DOHH2 (cell line): Measurements from ENCODE around the gene RASGRP4.
"Not testable (repeated sequence)": the region's sequence is repeated elsewhere in the genome, so short reads cannot be mapped to it uniquely, and the experiment has no call there.

Source experiments
- H3F3A ChIP-seq: fragments of 200-600 bp; sonication (generic), shearing (Covaris generic); 2 replicates; pipeline ENCODE4 v1.6.0; 2016; ENCODE audit warnings: antibody characterized with exemption, mild to moderate bottlenecking; ENCODE audit not compliant: control insufficient read depth, insufficient read depth
- H3K27ac ChIP-seq: fragments of 200-600 bp; sonication (generic); 2 replicates; pipeline ENCODE4 v1.5.1; 2014; ENCODE audit warnings: low read depth, mild to moderate bottlenecking, low read length, moderate library complexity
- H3K27me3 ChIP-seq: fragments of 200-600 bp; sonication (generic); 2 replicates; pipeline ENCODE4 v1.6.1; 2014; ENCODE audit warnings: mild to moderate bottlenecking, low read length, mixed read lengths; ENCODE audit not compliant: control insufficient read depth
- H3K36me3 ChIP-seq: fragments of 200-600 bp; sonication (generic); 2 replicates; pipeline ENCODE4 v1.6.1; 2014; ENCODE audit warnings: mild to moderate bottlenecking, low read length, moderate library complexity, mixed read lengths; ENCODE audit not compliant: control insufficient read depth
- H3K4me1 ChIP-seq: fragments of 200-600 bp; sonication (generic); 2 replicates; pipeline ENCODE4 v1.6.1; 2014; ENCODE audit warnings: mild to moderate bottlenecking, low read length, mixed read lengths; ENCODE audit not compliant: control insufficient read depth
- H3K4me2 ChIP-seq: fragments of 200-600 bp; sonication (generic); 2 replicates; pipeline ENCODE4 v1.6.0; 2014; ENCODE audit warnings: mild to moderate bottlenecking, low read length, moderate library complexity
- H3K4me3 ChIP-seq: fragments of 200-600 bp; sonication (generic); 2 replicates; pipeline ENCODE4 v1.5.1; 2014; ENCODE audit warnings: mild to moderate bottlenecking, low read length, mixed read lengths
- H3K79me2 ChIP-seq: fragments of 200-600 bp; sonication (generic); 2 replicates; pipeline ENCODE4 v1.6.1; 2014; ENCODE audit warnings: mild to moderate bottlenecking, low read length, mixed read lengths; ENCODE audit not compliant: control insufficient read depth
- H3K9me2 ChIP-seq: fragments of 200-600 bp; sonication (generic); replicated peaks from 2 replicates; pipeline ENCODE4 v1.6.1; 2014; ENCODE audit warnings: mild to moderate bottlenecking, low read length, mixed read lengths; ENCODE audit not compliant: control insufficient read depth
- H3K9me3 ChIP-seq: fragments of 200-600 bp; sonication (generic); 2 replicates; pipeline ENCODE4 v1.6.1; 2014; ENCODE audit warnings: antibody characterized with exemption, low read length, mixed read lengths; ENCODE audit not compliant: control insufficient read depth, insufficient read depth
- H4K20me1 ChIP-seq: fragments of 200-600 bp; sonication (generic); 2 replicates; pipeline ENCODE4 v1.6.0; 2014; ENCODE audit warnings: low read depth, mild to moderate bottlenecking, antibody characterized with exemption, low read length, moderate library complexity; ENCODE audit not compliant: control insufficient read depth, insufficient read depth
- EZH2phosphoT487 ChIP-seq: fragments of 200-600 bp; sonication (generic); IDR thresholded peaks from 2 replicates; pipeline ENCODE4 v1.6.1; 2017; ENCODE audit warnings: borderline replicate concordance, mild to moderate bottlenecking, antibody characterized with exemption, low read length, moderate library complexity, mixed read lengths
- TF ChIP-seq, protein P1 (sequence below): fragments of 200-600 bp; sonication (generic); IDR thresholded peaks from one replicate; pipeline ENCODE4 v1.5.1; 2014; ENCODE audit warnings: antibody characterized with exemption, mild to moderate bottlenecking, low read depth, low read length; ENCODE audit not compliant: poor library complexity, severe bottlenecking

The RASGRP4 gene

DNA sequence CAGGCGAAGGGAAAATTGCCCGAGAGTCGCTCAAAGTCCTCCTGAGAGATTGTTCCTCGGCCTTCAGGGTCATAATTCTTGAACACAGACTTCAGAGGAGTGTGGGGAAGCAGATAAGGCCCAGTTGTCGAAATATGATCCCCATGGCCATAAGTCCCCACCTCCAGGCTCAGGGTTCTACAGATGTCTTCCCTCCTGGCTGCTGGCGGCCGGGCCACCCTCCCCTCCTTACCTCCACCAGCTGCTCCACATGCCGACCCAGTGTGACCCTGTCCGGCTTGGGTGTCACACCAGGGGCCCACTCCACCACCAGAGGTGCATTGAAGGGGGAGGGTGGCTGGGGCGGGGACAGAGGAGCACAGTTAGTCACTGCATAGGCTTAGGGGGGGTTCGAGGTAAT, 13.1 kb downstream of the RASGRP4 start:
- no peaks in the 10 kb centered on the region for H3K9me3 ChIP-seq
- no peaks in the 10 kb centered on the region for H3K36me3 ChIP-seq
- no peak overlapping the region for H3K4me3 ChIP-seq
- no peak for TF ChIP-seq EZH2phosphoT487
- TF ChIP-seq, protein P1, sequence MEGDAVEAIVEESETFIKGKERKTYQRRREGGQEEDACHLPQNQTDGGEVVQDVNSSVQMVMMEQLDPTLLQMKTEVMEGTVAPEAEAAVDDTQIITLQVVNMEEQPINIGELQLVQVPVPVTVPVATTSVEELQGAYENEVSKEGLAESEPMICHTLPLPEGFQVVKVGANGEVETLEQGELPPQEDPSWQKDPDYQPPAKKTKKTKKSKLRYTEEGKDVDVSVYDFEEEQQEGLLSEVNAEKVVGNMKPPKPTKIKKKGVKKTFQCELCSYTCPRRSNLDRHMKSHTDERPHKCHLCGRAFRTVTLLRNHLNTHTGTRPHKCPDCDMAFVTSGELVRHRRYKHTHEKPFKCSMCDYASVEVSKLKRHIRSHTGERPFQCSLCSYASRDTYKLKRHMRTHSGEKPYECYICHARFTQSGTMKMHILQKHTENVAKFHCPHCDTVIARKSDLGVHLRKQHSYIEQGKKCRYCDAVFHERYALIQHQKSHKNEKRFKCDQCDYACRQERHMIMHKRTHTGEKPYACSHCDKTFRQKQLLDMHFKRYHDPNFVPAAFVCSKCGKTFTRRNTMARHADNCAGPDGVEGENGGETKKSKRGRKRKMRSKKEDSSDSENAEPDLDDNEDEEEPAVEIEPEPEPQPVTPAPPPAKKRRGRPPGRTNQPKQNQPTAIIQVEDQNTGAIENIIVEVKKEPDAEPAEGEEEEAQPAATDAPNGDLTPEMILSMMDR = no peak
- H3K9me2 ChIP-seq = no peaks in the 10 kb centered on the region
- H3K27me3 ChIP-seq = no peaks in the 10 kb centered on the region
- no peak overlapping the region for H3K27ac ChIP-seq
- no peak overlapping the region for H3K4me2 ChIP-seq
- H3K79me2 ChIP-seq = no peaks in the 10 kb centered on the region
- no peaks in the 10 kb centered on the region for H3F3A ChIP-seq
- peaks cover 9% of the 10 kb centered on the region for H3K4me1 ChIP-seq
- 0 out of 2 replicates have a peak, but pooled peaks cover 2% of the 10 kb centered on the region for H4K20me1 ChIP-seq

DNA sequence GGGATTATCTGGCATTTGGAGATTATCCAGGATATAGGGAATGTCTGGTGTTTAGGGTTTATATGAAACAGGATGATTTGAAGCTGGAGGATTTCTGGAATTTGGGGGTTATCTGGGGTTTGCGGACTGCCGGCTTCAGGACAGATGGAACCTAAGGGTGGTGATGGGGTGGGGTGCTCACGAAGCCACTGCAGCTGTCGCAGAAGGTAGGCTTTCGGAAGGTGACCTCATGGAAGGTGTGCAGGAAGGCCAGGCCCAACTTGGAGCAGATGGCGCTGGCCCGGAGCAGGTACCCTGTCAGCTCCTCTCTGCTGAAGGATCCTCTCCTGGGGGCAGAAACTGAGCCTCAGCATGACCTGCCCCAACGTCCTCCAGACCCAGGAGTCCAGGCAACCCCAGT, 13.5 kb downstream of the RASGRP4 start:
- no peak for TF ChIP-seq EZH2phosphoT487
- TF ChIP-seq, protein P1 = no peak
- no peaks in the 10 kb centered on the region for H3K9me3 ChIP-seq
- H4K20me1 ChIP-seq = 0 out of 2 replicates have a peak, but pooled peaks cover 2% of the 10 kb centered on the region
- no peak overlapping the region for H3K4me3 ChIP-seq
- peaks cover 5% of the 10 kb centered on the region for H3K4me1 ChIP-seq
- H3K4me2 ChIP-seq = no peak overlapping the region
- H3K27me3 ChIP-seq = no peaks in the 10 kb centered on the region
- H3K79me2 ChIP-seq = no peaks in the 10 kb centered on the region
- H3K9me2 ChIP-seq = no peaks in the 10 kb centered on the region
- H3F3A ChIP-seq = no peaks in the 10 kb centered on the region
- no peaks in the 10 kb centered on the region for H3K36me3 ChIP-seq
- no peak overlapping the region for H3K27ac ChIP-seq

DNA sequence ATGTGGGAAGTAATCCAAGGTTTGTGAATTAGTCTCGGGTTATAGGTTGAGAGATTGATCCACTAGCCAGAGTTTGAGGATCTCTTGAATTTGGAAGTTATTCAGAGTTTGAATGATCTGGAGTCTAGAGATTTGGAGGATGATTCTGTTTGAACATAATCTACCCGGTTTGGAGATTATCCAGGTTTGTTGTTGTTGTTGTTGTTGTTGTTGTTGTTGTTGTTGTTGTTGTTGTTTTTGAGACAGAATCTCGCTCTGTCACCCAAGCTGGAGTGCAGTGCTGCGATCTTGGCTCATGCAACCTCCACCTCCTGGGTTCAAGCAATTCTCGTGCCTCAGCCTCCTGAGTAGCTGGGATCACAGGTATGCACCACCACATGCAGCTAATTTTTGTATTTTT, 14.1 kb downstream of the RASGRP4 start:
- H3K4me1 ChIP-seq, H3K9me3 ChIP-seq, H3K36me3 ChIP-seq, H4K20me1 ChIP-seq, H3K27me3 ChIP-seq, H3F3A ChIP-seq, H3K4me3 ChIP-seq, H3K9me2 ChIP-seq, H3K27ac ChIP-seq, H3K4me2 ChIP-seq, H3K79me2 ChIP-seq: not testable (repeated sequence)

DNA sequence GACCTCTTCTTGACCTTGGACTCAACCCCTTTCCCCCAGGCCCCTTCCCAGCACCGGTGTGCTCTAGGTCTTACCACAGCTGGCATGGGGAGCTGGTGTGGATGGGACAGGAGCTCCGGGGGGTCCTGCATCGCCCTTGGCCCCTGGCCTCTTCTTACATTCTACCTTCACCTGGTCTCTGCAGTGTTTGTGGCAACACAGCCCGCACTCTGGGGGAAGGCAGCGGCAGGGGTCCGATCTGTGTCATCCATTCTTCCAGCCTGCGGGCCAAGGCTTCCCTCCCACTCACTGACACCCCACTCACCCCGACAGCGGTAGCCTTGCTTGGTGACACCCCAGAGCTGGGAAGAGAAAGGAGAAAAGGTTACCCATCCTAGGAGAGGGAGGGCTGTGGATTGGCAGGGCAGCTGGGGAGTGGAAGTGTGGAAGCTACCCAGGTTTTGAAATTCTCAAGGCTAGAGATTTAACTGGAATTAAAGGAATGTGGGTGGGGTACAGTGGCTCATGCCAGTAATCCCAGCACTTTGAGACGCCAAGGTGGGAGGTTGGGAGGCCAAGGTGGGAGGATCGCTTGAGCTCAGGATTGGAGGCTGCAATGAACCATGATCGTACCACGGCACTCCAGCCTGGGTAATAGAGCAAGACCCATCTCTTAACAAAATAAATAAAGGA, 14.8 kb downstream of the RASGRP4 start:
- no peak overlapping the region for H3K27ac ChIP-seq
- no peaks in the 10 kb centered on the region for H3K4me1 ChIP-seq
- no peaks in the 10 kb centered on the region for H3K79me2 ChIP-seq
- H3K9me3 ChIP-seq = no peaks in the 10 kb centered on the region
- no peaks in the 10 kb centered on the region for H3K27me3 ChIP-seq
- no peaks in the 10 kb centered on the region for H3K9me2 ChIP-seq
- no peak overlapping the region for H3K4me3 ChIP-seq
- no peaks in the 10 kb centered on the region for H3K36me3 ChIP-seq
- 0 out of 2 replicates have a peak, but pooled peaks cover 2% of the 10 kb centered on the region for H4K20me1 ChIP-seq
- no peaks in the 10 kb centered on the region for H3F3A ChIP-seq
- TF ChIP-seq EZH2phosphoT487 = no peak
- TF ChIP-seq, protein P1 = no peak
- H3K4me2 ChIP-seq = no peak overlapping the region

DNA sequence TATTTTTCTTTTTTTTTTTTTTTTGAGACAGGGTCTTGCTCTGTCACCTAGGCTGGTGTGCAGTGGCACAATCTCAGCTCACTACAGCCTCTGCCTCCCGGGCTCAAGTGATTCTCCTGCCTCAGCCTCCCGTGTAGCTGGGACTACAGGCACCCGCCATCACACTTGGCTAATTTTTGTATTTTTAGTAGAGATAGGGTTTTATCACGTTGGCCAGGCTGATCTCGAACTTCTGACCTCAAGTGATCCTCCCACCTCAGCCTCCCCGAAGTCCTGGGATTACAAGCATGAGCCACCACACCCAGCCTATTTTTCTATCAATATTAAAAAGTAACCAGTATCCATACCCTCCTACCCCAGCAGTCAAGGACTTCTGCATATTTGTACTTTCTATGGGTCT, 15.6 kb downstream of the RASGRP4 start:
- H3F3A ChIP-seq = not testable (repeated sequence)

More for the DNA sequence above, 15.6 kb downstream of the RASGRP4 start:
- not testable (repeated sequence) for H4K20me1 ChIP-seq, H3K27ac ChIP-seq, H3K4me2 ChIP-seq, H3K27me3 ChIP-seq, H3K79me2 ChIP-seq, H3K9me2 ChIP-seq, H3K4me3 ChIP-seq, H3K4me1 ChIP-seq, H3K9me3 ChIP-seq, H3K36me3 ChIP-seq
